ENCODE results near the gene B4GALT5.

The B4GALT5 gene

GRCh38 chr20:49699200-49699992 is 14.3 kb downstream of the B4GALT5 start:
- no peak for DNase-seq

- DNase-seq: no peak
These were observed 15.2 kb downstream of the B4GALT5 start for GRCh38 chr20:49698477-49698876.

- no peak for DNase-seq
These were observed 16.6 kb downstream of the B4GALT5 start for GRCh38 chr20:49697071-49697470.

- no peak for DNase-seq
These were observed 17.1 kb downstream of the B4GALT5 start for GRCh38 chr20:49696594-49696993.

- DNase-seq: no peak
These were observed 17.8 kb downstream of the B4GALT5 start for GRCh38 chr20:49695830-49696229.

- DNase-seq: no peak
These were observed 19.1 kb downstream of the B4GALT5 start for GRCh38 chr20:49694450-49695071.

- no peak for DNase-seq
These were observed 20.1 kb downstream of the B4GALT5 start for GRCh38 chr20:49693435-49694171.

- DNase-seq: no peak
These were observed 20.7 kb downstream of the B4GALT5 start for GRCh38 chr20:49692941-49693340.

- DNase-seq: no peak
These were observed 21.7 kb downstream of the B4GALT5 start for GRCh38 chr20:49691818-49692568.

GRCh38 chr20:49690899-49691620 is 22.6 kb downstream of the B4GALT5 start:
- no peak for DNase-seq

GRCh38 chr20:49687595-49688567 is 25.8 kb downstream of the B4GALT5 start:
- no peak for DNase-seq

GRCh38 chr20:49685809-49686208 is 27.9 kb downstream of the B4GALT5 start:
- DNase-seq: no peak

GRCh38 chr20:49685161-49685601 is 28.5 kb downstream of the B4GALT5 start:
- no peak for DNase-seq

- DNase-seq: no peak
These were observed 29.2 kb downstream of the B4GALT5 start for GRCh38 chr20:49684335-49684997.

- DNase-seq: no peak
These were observed 30.9 kb downstream of the B4GALT5 start for GRCh38 chr20:49682798-49683197.

- DNase-seq: no peak
These were observed 31.4 kb downstream of the B4GALT5 start for GRCh38 chr20:49682278-49682677.

- DNase-seq: no peak
These were observed 31.8 kb downstream of the B4GALT5 start for GRCh38 chr20:49681850-49682216.

- DNase-seq: no peak
These were observed 33.2 kb downstream of the B4GALT5 start for GRCh38 chr20:49680484-49680883.

- DNase-seq: no peak
These were observed 34.0 kb downstream of the B4GALT5 start for GRCh38 chr20:49679634-49680033.

All from stimulated activated naive CD4-positive, alpha-beta T cell (primary cell).